Psoas muscle (tissue), 8 donors: ENCODE measurements around the gene ST3GAL6. TPM values are rescaled to one million over a fixed set of nuclear protein-coding genes. Genes with fewer than 3 reads are reported as not detected.
A peak's percentile ranks its signal among the peaks of the same experiment; 100 is the strongest.

Experiments used
- ATAC-seq, 4 donors: fragments of 200-7000 bp; cut with Tn5 transposase; one replicate each; pipeline ENCODE4 v1.9.1; 2020; ENCODE audit warnings: moderate library complexity in 3 of 4, mild to moderate bottlenecking in 2 of 4
- DNase-seq, 2 donors: peaks; one replicate each; pipeline ENCODE4 v3.0.0-alpha.2; 2020
- H3K27ac ChIP-seq: fragments of 200-600 bp; one replicate; pipeline ENCODE4 v1.8.0; 2022
- H3K27me3 ChIP-seq, 3 donors: fragments of 200-600 bp in 1 of 3; one replicate each; pipeline versions ENCODE4 v1.6.1 to v1.8.0; 2013 to 2022; ENCODE audit warnings: low read length in 2 of 3, mild to moderate bottlenecking in 2 of 3, moderate library complexity in 1 of 3; ENCODE audit not compliant: insufficient read depth in 3 of 3
- H3K36me3 ChIP-seq, 2 donors: fragments of 200-600 bp in 1 of 2; one replicate each; pipeline versions ENCODE4 v1.6.1 to v1.8.0; 2013 to 2022; ENCODE audit warnings: low read depth in 1 of 2, mild to moderate bottlenecking in 1 of 2, moderate library complexity in 1 of 2; ENCODE audit not compliant: insufficient read depth in 1 of 2
- H3K4me1 ChIP-seq: fragments of 200-600 bp; one replicate; pipeline ENCODE4 v1.8.0; 2022
- H3K4me3 ChIP-seq: fragments of 200-600 bp; one replicate; pipeline ENCODE4 v1.8.0; 2022; ENCODE audit warnings: mild to moderate bottlenecking
- H3K9me3 ChIP-seq: fragments of 200-600 bp; one replicate; pipeline ENCODE4 v1.8.0; 2022
- CTCF ChIP-seq: fragments of 200-600 bp; IDR thresholded peaks from one replicate; pipeline ENCODE4 v1.8.0; 2022; ENCODE audit warnings: antibody characterized with exemption
- WGBS, 3 donors: extraction: QIAGEN DNeasy Blood & Tissue Kit; methylation state at CpG; one replicate each; pipeline versions ENCODE4 v1.1.6 to v1.1.7; 2013; 5-methylcytosine and 5-hydroxymethylcytosine counted together
- intact Hi-C, 2 donors: fragments of 100-400 bp; cut with DNase I; formaldehyde crosslinking; loops; one replicate each; pipeline versions ENCODE4 v1.11.0 to v1.14.2; 2022
- polyA plus RNA-seq, 3 donors: library from polyadenylated mRNA; stranded (reverse); fragments of 200-250 nt; gene quantifications; one replicate each; pipeline ENCODE4 v1.2.3, GENCODE V29; 2013
- total RNA-seq, 4 donors: library from RNA; stranded (reverse); fragmentation: NEBNext Ultra II Directional in 2 of 4; extraction: Animal tissue kit (Norgen Biotek cat#: 25700) in 2 of 4; gene quantifications; one replicate each; pipeline versions ENCODE4 v1.2.1 to v1.2.4, GENCODE V29; 2021 to 2023
- donor health status: healthy with polysubstance abuse.
- donor health status: DM: no; HTN: no; CAD: no; lungs with moderate emphysema.
- donor health status: Bipolar disorder and iron deficiency.
- donor health status: healthy.
- donor health status: DM: yes; HTN: yes; CAD: no.
- donor health status: DM: no; HTN: no; CAD: no.
- donor health status: DM: no; HTN: no; CAD: no.
- donor health status: DM: yes; HTN: yes; CAD: no.

Gene ST3GAL6
- total and polyA plus RNA-seq, 7 donors = 7.6 to 22.9 (median 9.4) TPM

- intact Hi-C loops = loop anchor here in 1 of 2 donors (10.0 kb wide), 1 partner anchor 50 kb away; no protein-coding TSS in a partner anchor
These were observed 21.8 kb downstream of the ST3GAL6 start for GRCh38 chr3:98784666-98785600.

GRCh38 chr3:98786364-98787006 is 23.3 kb downstream of the ST3GAL6 start:
- ATAC-seq = peak; percentile 45 to 73 (median 71)
- no peak overlapping the region for H3K4me3 ChIP-seq
- DNase-seq = no peak
- H3K36me3 ChIP-seq = peaks cover 0 to 6% of the 10 kb centered on the region in 2 donors
- H3K4me1 ChIP-seq = peaks cover 37% of the 10 kb centered on the region
- WGBS, 3 donors = 50 to 85% (median 74%) methylated on average over 4 of the region's 4 CpGs
- no peaks in the 10 kb centered on the region for H3K27me3 ChIP-seq
- no peak for TF ChIP-seq CTCF
- no peaks in the 10 kb centered on the region for H3K9me3 ChIP-seq
- intact Hi-C loops = loop anchor here in 1 of 2 donors (10.0 kb wide), 1 partner anchor 52 kb away; no protein-coding TSS in a partner anchor
- H3K27ac ChIP-seq = peak overlapping the region; percentile 18

More at GRCh38 chr3:98784666-98785600, 21.8 kb downstream of the ST3GAL6 start:
- Histone ChIP-seq H3K27ac (peak overlapping the region; percentile 43), H3K27me3 (no peaks in the 10 kb centered on the region), H3K4me3 (no peak overlapping the region), H3K4me1 (peaks cover 37% of the 10 kb centered on the region), H3K9me3 (no peaks in the 10 kb centered on the region), H3K36me3 (peaks cover 0 to 10% of the 10 kb centered on the region in 2 donors)
- DNase-seq (no peak), ATAC-seq (peak; percentile 72 to 87 (median 80))
- 48 to 59% (median 56%) methylated on average over 3 of the region's 3 CpGs for WGBS, 3 donors
- TF ChIP-seq CTCF = no peak

- DNase-seq (no peak), ATAC-seq (peak in 1 of 4 donors; percentile 24)
- intact Hi-C loops = loop anchor here in 1 of 2 donors (10.0 kb wide), 1 partner anchor 52 kb away; no protein-coding TSS in a partner anchor
- H3K27me3 ChIP-seq = no peaks in the 10 kb centered on the region
- no peaks in the 10 kb centered on the region for H3K9me3 ChIP-seq
- no peak overlapping the region for H3K4me3 ChIP-seq
- 27 to 42% (median 27%) methylated on average over 2 of the region's 2 CpGs for WGBS, 3 donors
- peaks cover 37% of the 10 kb centered on the region for H3K4me1 ChIP-seq
- TF ChIP-seq CTCF = no peak
- H3K36me3 ChIP-seq = peaks cover 0 to 5% of the 10 kb centered on the region in 2 donors
- H3K27ac ChIP-seq = no peak overlapping the region
These were observed 24.0 kb downstream of the ST3GAL6 start for GRCh38 chr3:98787181-98787580.

GRCh38 chr3:98788651-98789050 is 25.5 kb downstream of the ST3GAL6 start:
- Histone ChIP-seq H3K36me3 (peaks cover 0 to 8% of the 10 kb centered on the region in 2 donors), H3K9me3 (no peaks in the 10 kb centered on the region), H3K27ac (no peak overlapping the region), H3K4me1 (peaks cover 37% of the 10 kb centered on the region), H3K27me3 (no peaks in the 10 kb centered on the region), H3K4me3 (no peak overlapping the region)
- intact Hi-C loops = loop anchor here in 1 of 2 donors (10.0 kb wide), 1 partner anchor 54 kb away; no protein-coding TSS in a partner anchor
- 52 to 59% (median 53%) methylated on average over 2 of the region's 2 CpGs for WGBS, 3 donors
- DNase-seq = no peak
- no peak for TF ChIP-seq CTCF
- no peak for ATAC-seq
